Loucy (cell line): ENCODE data around the gene BICD1.

Source experiments
- CTCF ChIP-seq: fragments of 200-600 bp; sonication (generic); conservative IDR thresholded peaks from 2 replicates; pipeline ENCODE4 v1.5.1; 2014; ENCODE audit warnings: mild to moderate bottlenecking, antibody characterized with exemption, low read length
- EZH2phosphoT487 ChIP-seq: fragments of 200-600 bp; IDR thresholded peaks from 2 replicates; pipeline ENCODE4 v1.6.1; 2018; ENCODE audit warnings: antibody characterized with exemption, mild to moderate bottlenecking, moderate library complexity, borderline replicate concordance

GRCh38 chr12:32163596-32163995, 56.9 kb downstream of the BICD1 start:
- TF ChIP-seq CTCF (no peak), EZH2phosphoT487 (no peak)
